GM18498 (cell line): Measurements from ENCODE around the gene TNFAIP1.
"Not testable (repeated sequence)": the region's sequence is repeated elsewhere in the genome, so short reads cannot be mapped to it uniquely, and the experiment has no call there.

ENCODE experiments used
- ATAC-seq: cut with Tn5 transposase; IDR thresholded peaks from one replicate; pipeline ENCODE4 v1.9.1; 2021; ENCODE audit warnings: mild to moderate bottlenecking, moderate library complexity; ENCODE audit not compliant: unreplicated experiment

TNFAIP1 gene

GRCh38 chr17:28324781-28325180, 10.8 kb upstream of the TNFAIP1 start:
- no peak for ATAC-seq

GRCh38 chr17:28325211-28325610, 10.3 kb upstream of the TNFAIP1 start:
- ATAC-seq = no peak

GRCh38 chr17:28326114-28326513, 9.4 kb upstream of the TNFAIP1 start:
- no peak for ATAC-seq

- ATAC-seq = peak; percentile 73
Observed at GRCh38 chr17:28327031-28327607, 8.4 kb upstream of the TNFAIP1 start.

- no peak for ATAC-seq
Observed at GRCh38 chr17:28327709-28328108, 7.9 kb upstream of the TNFAIP1 start.

GRCh38 chr17:28328325-28328724, 7.2 kb upstream of the TNFAIP1 start:
- no peak for ATAC-seq

GRCh38 chr17:28330671-28331070, 4.9 kb upstream of the TNFAIP1 start:
- ATAC-seq = no peak

GRCh38 chr17:28331891-28332420, 3.6 kb upstream of the TNFAIP1 start:
- no peak for ATAC-seq

GRCh38 chr17:28333083-28333746, 2.3 kb upstream of the TNFAIP1 start:
- no peak for ATAC-seq

GRCh38 chr17:28334171-28334570, 1.4 kb upstream of the TNFAIP1 start:
- no peak for ATAC-seq

- ATAC-seq = no peak
Observed at GRCh38 chr17:28334666-28335200, 828 bp upstream of the TNFAIP1 start.

GRCh38 chr17:28335959-28336871, 654 bp downstream of the TNFAIP1 start:
- no peak for ATAC-seq

- no peak for ATAC-seq
Observed at GRCh38 chr17:28338056-28338768, 2.7 kb downstream of the TNFAIP1 start.

GRCh38 chr17:28338769-28339212, 3.2 kb downstream of the TNFAIP1 start:
- not testable (repeated sequence) for ATAC-seq

- no peak for ATAC-seq
Observed at GRCh38 chr17:28339431-28339830, 3.9 kb downstream of the TNFAIP1 start.

- ATAC-seq = no peak
Observed at GRCh38 chr17:28340374-28340773, 4.8 kb downstream of the TNFAIP1 start.

GRCh38 chr17:28341516-28341915, 6.0 kb downstream of the TNFAIP1 start:
- no peak for ATAC-seq

- ATAC-seq = no peak
Observed at GRCh38 chr17:28342313-28342712, 6.8 kb downstream of the TNFAIP1 start.

GRCh38 chr17:28343491-28343932, 8.0 kb downstream of the TNFAIP1 start:
- ATAC-seq = no peak

- no peak for ATAC-seq
Observed at GRCh38 chr17:28344011-28344410, 8.4 kb downstream of the TNFAIP1 start.
